ENCODE results near the gene P3H3.

GRCh38 chr12:6792522-6793201 lies 35.5 kb upstream of the P3H3 start:
- TF ChIP-seq CTCF (IDR thresholded peaks at IDR 0.05) (no peak), POLR2A (IDR thresholded peaks at IDR 0.05) (no peak), POLR2AphosphoS5 (IDR thresholded peaks at IDR 0.05; ENCODE audit: insufficient read depth in 1 of 2, low read depth in 1 of 2) (no peak)
